Activated CD4-positive, alpha-beta memory T cell treated with anti-CD3 and anti-CD28 coated beads for 36 hours (primary cell): Measurements from ENCODE around the gene TMEM240. TPM values are rescaled to one million over a fixed set of nuclear protein-coding genes. Genes with fewer than 3 reads are reported as not detected.
"Not testable (repeated sequence)": the region's sequence is repeated elsewhere in the genome, so short reads cannot be mapped to it uniquely, and the experiment has no call there.

Source experiments
- CTCF ChIA-PET: fragments of 350-600 bp; sonication (Branson Sonifier 250); formaldehyde crosslinking; loops from one replicate; lab custom pipeline; 2021; ENCODE audit warnings: antibody characterized with exemption, inconsistent platforms; lab: Charles Lee
- POLR2A ChIA-PET: fragments of 350-600 bp; sonication (Branson Sonifier 250); formaldehyde crosslinking; loops from one replicate; lab custom pipeline; 2021; ENCODE audit warnings: antibody characterized with exemption; lab: Charles Lee
- DNase-seq: peaks from one replicate; pipeline ENCODE4 v3.0.0-alpha.2; 2020
- H3K27ac Mint-ChIP-seq: one replicate; pipeline ENCODE4 v1.8.0; 2021; ENCODE audit warnings: mixed read lengths
- H3K27me3 Mint-ChIP-seq: one replicate; pipeline ENCODE4 v1.8.0; 2021; ENCODE audit warnings: mixed read lengths
- H3K36me3 Mint-ChIP-seq: one replicate; pipeline ENCODE4 v1.8.0; 2021; ENCODE audit warnings: mixed read lengths
- H3K4me1 Mint-ChIP-seq: one replicate; pipeline ENCODE4 v1.8.0; 2021; ENCODE audit warnings: low read depth, mixed read lengths
- H3K4me3 Mint-ChIP-seq: one replicate; pipeline ENCODE4 v1.8.0; 2021; ENCODE audit warnings: mild to moderate bottlenecking, mixed read lengths
- H3K9me3 Mint-ChIP-seq: one replicate; pipeline ENCODE4 v1.8.0; 2021; ENCODE audit warnings: mixed read lengths
- intact Hi-C: fragments of 100-400 bp; cut with micrococcal nuclease; formaldehyde crosslinking; loops from one replicate; pipeline ENCODE4 v1.15.1; 2023
- total RNA-seq, 2 experiments: library from RNA; stranded (reverse); gene quantifications; one replicate each; pipeline ENCODE4 v1.2.3, GENCODE V29; 2021

The TMEM240 gene
- total RNA-seq, 2 experiments from 2014 or later, result 0.29 TPM; not detected in 1

DNA sequence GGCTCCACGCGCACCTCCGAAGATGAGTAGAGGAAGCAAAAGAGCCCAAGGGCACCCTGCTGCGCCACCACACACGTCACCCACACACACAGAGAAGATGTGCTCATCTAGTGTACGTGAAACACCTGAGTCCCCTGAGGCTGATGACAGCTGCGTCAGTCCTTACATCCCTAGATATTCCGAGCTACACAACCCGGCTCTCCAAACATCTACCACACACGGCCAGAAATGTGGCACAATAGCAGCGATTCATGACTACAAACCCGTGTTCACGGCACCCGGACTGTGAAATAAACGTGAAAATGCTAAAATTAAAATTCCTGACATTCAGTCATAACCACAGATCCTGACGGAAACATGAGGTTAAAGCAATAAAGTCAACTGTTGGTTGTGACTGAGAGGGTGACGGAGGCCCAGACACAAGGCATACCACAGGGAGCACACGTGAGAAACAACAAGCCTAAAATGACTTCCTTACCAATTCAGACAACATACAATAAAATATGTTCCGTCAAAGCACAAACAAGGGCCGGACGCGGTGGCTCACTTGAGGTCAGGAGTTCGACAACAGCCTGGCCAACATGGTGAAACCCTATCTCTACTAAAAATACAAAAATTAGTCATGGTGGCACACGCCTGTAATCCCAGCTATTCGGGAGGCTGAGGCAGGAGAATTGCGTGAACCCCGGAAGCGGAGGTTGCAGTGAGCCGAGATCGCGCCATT, 26.9 kb upstream of the TMEM240 start:
- peak overlapping the region; percentile 45 for H3K27ac Mint-ChIP-seq
- CTCF ChIA-PET, result interaction anchor here (0.6 kb wide), 1 partner anchor 74 kb away, joined by 3 read pairs; no protein-coding TSS in a partner anchor
- H3K4me1 Mint-ChIP-seq, result peaks cover 37% of the 10 kb centered on the region
- intact Hi-C loops, result no loop called here
- peaks cover 26% of the 10 kb centered on the region for H3K36me3 Mint-ChIP-seq
- POLR2A ChIA-PET, result no interaction called here
- H3K27me3 Mint-ChIP-seq, result no peaks in the 10 kb centered on the region
- no peak for DNase-seq
- H3K9me3 Mint-ChIP-seq, result no peaks in the 10 kb centered on the region
- no peak overlapping the region for H3K4me3 Mint-ChIP-seq

DNA sequence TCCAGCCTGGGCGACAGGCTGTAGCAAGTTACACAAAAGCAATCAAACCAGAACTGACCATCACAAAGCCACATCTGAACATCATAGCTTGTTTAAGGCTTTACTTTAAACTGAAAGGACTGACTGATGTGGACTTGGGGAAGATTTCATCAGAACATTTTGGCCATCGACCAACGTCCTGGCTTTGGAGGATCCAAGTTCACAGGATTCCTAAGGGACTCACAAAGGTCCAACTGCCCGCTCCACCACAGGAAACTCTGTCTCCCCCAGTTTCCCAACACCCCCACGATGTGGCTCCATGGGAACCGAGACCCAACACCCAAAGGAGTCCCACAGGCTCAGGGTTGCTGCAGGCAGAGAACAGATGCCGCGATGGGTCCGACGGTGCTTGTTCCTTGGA, 24.9 kb upstream of the TMEM240 start:
- intact Hi-C loops, result no loop called here
- no peak for DNase-seq
- ChIA-PET CTCF (interaction anchor here (0.7 kb wide), 1 partner anchor 22 kb away, joined by 4 read pairs; no protein-coding TSS in a partner anchor), POLR2A (no interaction called here)
- no peak overlapping the region for H3K27ac Mint-ChIP-seq
- no peaks in the 10 kb centered on the region for H3K9me3 Mint-ChIP-seq
- H3K4me1 Mint-ChIP-seq, result peaks cover 28% of the 10 kb centered on the region
- H3K4me3 Mint-ChIP-seq, result no peak overlapping the region
- H3K36me3 Mint-ChIP-seq, result peaks cover 30% of the 10 kb centered on the region
- no peaks in the 10 kb centered on the region for H3K27me3 Mint-ChIP-seq

DNA sequence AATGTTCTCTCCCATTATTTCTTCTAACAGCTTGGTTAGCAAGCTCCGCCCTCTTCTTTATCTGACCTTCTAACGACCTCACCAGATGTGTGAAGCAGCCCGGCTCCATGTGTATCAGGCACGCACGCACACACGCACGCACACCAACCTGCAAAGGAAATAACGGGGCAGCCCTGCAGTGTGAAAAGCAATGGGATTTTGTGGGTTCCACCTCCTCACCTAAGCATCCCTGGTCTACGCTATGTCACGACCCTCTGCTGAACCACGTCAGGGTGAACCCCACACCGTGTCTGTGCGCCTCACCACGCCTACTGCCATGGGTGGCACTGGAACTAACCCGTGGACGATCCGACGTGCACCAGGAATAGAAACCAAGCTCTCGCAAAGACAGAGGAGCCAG, 23.8 kb upstream of the TMEM240 start:
- peaks cover 27% of the 10 kb centered on the region for H3K36me3 Mint-ChIP-seq
- H3K9me3 Mint-ChIP-seq, result no peaks in the 10 kb centered on the region
- no peak overlapping the region for H3K4me3 Mint-ChIP-seq
- intact Hi-C loops, result no loop called here
- ChIA-PET CTCF (no interaction called here), POLR2A (interaction anchor here (0.5 kb wide), 1 partner anchor 201 kb away, joined by 3 read pairs; no protein-coding TSS in a partner anchor)
- H3K27ac Mint-ChIP-seq, result no peak overlapping the region
- H3K27me3 Mint-ChIP-seq, result no peaks in the 10 kb centered on the region
- peaks cover 17% of the 10 kb centered on the region for H3K4me1 Mint-ChIP-seq
- DNase-seq, result no peak

DNA sequence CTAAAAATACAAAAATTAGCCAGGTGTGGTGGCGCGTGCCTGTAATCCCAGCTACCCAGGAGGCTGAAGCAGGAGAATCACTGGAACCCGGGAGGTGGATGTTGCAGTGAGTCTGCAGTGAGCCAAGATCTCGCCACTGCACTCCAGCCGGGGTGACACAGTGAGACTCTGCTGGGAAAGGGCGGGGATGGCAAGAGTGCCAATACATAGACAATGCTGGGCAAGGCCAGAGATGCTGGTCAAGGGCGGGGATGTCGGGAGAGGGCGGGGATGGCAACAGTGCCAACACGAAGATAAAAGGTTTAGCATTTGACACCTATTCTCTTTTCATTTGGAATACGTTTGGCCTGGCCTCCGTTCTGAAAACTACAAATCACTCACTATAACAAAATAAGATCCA, 23.3 kb upstream of the TMEM240 start:
- Mint-ChIP-seq H3K36me3 (peaks cover 27% of the 10 kb centered on the region), H3K27ac (no peak overlapping the region), H3K9me3 (no peaks in the 10 kb centered on the region), H3K4me3 (no peak overlapping the region), H3K4me1 (peaks cover 15% of the 10 kb centered on the region), H3K27me3 (no peaks in the 10 kb centered on the region)
- POLR2A ChIA-PET, result no interaction called here
- CTCF ChIA-PET, result interaction anchor here (0.9 kb wide), 1 partner anchor 17 kb away, joined by 3 read pairs; no protein-coding TSS in a partner anchor
- no peak for DNase-seq
- intact Hi-C loops, result no loop called here

DNA sequence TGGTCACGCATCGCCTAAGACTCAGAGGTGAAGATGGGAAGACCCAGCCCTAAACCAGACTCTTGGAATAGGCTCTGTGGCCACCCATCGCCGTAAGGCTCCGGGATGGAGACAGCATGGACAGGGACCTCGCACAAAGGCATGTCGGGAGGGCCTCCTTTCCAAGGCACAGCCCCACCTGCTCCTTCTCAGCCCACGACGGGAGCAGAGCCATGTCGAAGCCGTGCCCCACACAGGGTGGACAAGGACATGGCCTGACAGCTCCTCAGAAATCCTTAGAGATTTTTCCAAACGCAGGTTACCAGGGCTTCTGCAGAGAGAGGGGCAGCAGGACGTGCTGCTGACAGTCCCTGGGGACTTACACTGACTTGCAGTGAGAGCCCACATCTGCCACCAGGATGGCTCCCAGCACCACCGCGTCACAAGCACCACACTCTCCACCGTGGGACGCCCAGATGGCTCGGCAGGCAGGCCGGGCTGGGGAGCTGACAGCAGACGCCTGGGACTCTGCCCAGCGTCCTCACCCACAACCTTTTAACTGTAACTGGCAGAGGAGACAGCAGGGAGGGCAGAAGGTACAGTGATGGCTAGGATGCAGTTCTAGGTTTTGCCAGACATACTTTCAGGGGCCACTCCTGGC, 22.3 kb upstream of the TMEM240 start:
- Mint-ChIP-seq H3K36me3 (peaks cover 27% of the 10 kb centered on the region), H3K9me3 (no peaks in the 10 kb centered on the region), H3K27me3 (no peaks in the 10 kb centered on the region), H3K4me3 (no peak overlapping the region), H3K27ac (no peak overlapping the region), H3K4me1 (peaks cover 12% of the 10 kb centered on the region)
- DNase-seq, result no peak
- CTCF ChIA-PET, result interaction anchor here (0.9 kb wide), 1 partner anchor 16 kb away, joined by 3 read pairs; no protein-coding TSS in a partner anchor
- intact Hi-C loops, result no loop called here
- POLR2A ChIA-PET, result interaction anchor here (0.6 kb wide), 1 partner anchor 9 kb away, joined by 4 read pairs; no protein-coding TSS in a partner anchor

DNA sequence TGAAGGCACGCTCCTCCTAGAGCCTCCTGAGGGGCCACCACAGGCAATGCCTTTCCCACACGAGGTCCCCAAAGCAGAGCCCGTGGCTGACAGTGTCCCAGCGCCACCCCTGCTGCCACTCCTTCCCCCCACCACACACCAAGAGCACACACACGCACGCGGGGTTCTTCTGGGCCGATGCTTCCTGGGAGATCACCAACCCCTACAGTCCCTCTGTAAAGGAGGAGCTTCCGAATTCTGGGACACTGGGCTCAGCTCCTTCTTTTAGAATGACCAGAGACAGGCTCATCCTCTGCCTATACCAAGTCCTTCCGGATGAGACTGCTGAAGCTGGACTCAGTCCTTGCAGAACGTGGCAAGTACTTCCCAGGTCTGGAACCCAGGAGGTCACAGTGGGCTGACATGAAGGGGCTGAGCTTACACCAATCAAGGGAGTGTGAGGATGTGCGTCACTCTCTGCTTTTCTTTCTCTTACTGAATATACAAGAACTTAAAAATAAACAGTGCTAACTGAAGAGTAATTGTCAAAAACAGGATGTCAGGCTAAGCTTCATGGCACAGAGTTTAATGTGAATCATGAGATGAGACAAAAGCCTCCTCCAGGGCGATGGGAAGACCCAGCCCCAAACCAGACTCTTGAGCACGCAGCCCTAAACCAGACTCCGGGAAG, 21.5 kb upstream of the TMEM240 start:
- ChIA-PET CTCF (no interaction called here), POLR2A (interaction anchor here (0.6 kb wide), 1 partner anchor 9 kb away, joined by 4 read pairs; no protein-coding TSS in a partner anchor)
- no peaks in the 10 kb centered on the region for H3K27me3 Mint-ChIP-seq
- H3K9me3 Mint-ChIP-seq, result no peaks in the 10 kb centered on the region
- no peak for DNase-seq
- intact Hi-C loops, result no loop called here
- peaks cover 4% of the 10 kb centered on the region for H3K4me1 Mint-ChIP-seq
- no peak overlapping the region for H3K4me3 Mint-ChIP-seq
- peak overlapping the region; percentile 3 for H3K27ac Mint-ChIP-seq
- H3K36me3 Mint-ChIP-seq, result peaks cover 27% of the 10 kb centered on the region

DNA sequence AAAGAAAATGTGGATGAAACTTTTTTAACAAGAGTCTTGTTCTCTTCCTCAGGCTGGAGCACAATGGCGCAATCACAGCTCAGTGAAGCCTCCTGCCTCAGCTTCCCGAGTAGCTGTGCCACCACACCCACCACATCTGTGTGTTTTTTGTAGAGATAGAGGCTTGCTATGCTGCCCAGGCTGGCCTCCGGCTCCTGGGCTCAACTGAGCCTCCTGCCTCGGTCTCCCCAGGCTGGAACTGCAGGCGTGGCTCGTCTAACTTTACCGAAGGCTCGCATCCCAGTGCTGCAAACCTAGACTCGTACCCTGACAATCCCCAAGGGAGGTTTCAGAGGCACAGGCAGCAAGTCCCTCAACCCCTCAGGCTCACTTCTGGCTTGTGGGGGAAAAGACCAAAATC, 19.8 kb upstream of the TMEM240 start:
- Mint-ChIP-seq H3K27me3 (no peaks in the 10 kb centered on the region), H3K4me3 (no peak overlapping the region), H3K9me3 (no peaks in the 10 kb centered on the region), H3K4me1 (no peaks in the 10 kb centered on the region), H3K27ac (no peak overlapping the region), H3K36me3 (peaks cover 25% of the 10 kb centered on the region)
- intact Hi-C loops, result no loop called here
- DNase-seq, result no peak
- ChIA-PET CTCF (no interaction called here), POLR2A (no interaction called here)

DNA sequence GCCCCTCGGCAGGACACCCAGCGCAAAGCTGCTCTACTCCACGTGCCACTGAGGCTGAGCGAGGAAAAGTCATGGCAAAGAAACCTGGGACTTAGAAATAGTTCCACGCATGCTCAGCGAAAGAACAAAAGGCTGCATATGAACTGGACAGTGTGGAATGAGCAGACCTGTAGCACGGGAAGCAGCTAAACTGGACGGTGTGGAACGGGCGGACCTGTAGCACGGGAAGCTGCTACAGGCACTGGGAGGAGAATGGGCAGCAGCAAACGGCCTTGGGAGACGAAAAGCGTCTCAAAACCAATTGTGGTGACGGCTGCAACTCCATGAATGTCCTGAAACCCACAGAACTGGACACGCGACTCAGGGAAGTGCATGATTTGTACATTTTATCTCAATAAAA, 18.6 kb upstream of the TMEM240 start:
- no peaks in the 10 kb centered on the region for H3K4me1 Mint-ChIP-seq
- POLR2A ChIA-PET, result no interaction called here
- H3K9me3 Mint-ChIP-seq, result no peaks in the 10 kb centered on the region
- no peak for DNase-seq
- intact Hi-C loops, result no loop called here
- H3K36me3 Mint-ChIP-seq, result peaks cover 16% of the 10 kb centered on the region
- H3K27me3 Mint-ChIP-seq, result no peaks in the 10 kb centered on the region
- no peak overlapping the region for H3K27ac Mint-ChIP-seq
- H3K4me3 Mint-ChIP-seq, result no peak overlapping the region
- CTCF ChIA-PET, result no interaction called here

DNA sequence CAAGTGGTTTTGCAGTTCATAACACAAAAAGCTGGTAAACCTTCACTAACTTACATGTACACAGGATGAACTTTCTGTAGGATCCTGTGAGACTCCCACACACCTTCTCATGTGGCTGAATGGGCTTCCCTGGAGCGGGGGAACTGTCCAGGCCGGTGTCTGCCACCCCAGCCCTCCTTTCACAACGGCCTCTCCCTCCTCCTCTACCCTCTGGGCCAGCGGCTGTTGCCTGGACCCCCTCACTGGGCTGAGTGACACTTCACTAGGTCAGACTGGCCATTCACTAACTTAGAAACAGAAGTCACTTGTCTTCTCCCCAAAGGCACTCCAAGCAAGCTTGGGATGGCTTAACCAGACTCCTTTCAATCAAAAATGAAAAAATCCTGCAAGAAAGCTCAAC, 18.2 kb upstream of the TMEM240 start:
- H3K4me1 Mint-ChIP-seq, result no peaks in the 10 kb centered on the region

DNA sequence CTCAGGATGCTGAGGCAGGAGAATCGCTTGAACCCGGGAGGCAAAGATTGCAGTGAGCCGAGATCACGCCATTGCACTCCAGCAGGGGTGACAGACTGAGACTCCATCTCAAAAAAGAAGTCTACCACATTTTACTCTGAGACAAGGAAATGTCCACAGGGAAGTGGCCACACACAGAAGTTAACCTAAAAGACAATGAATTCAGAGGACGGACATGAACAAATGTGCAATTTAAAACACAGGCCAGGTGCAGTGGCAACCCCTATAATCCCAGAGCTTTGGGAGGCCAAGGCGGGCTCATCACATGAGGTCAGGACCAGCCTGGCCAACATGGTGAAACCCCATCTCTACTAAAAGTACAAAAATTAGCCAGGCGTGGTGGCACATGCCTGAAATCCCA, 17.3 kb upstream of the TMEM240 start:
- ChIA-PET POLR2A (interaction anchor here (1.4 kb wide), 1 partner anchor 14 kb away, joined by 5 read pairs; no protein-coding TSS in a partner anchor), CTCF (interaction anchor here (0.7 to 0.8 kb wide), 3 partner anchors 14 to 56 kb away, joined by 3 to 6 read pairs (median 5); no protein-coding TSS in a partner anchor)
- H3K4me3 Mint-ChIP-seq, intact Hi-C loops, H3K4me1 Mint-ChIP-seq, H3K9me3 Mint-ChIP-seq, H3K27me3 Mint-ChIP-seq, H3K27ac Mint-ChIP-seq, DNase-seq: not testable (repeated sequence)
- peaks cover 11% of the 10 kb centered on the region for H3K36me3 Mint-ChIP-seq

More for the DNA sequence above, 18.2 kb upstream of the TMEM240 start:
- intact Hi-C loops, result no loop called here
- ChIA-PET CTCF (interaction anchor here (0.8 kb wide), 1 partner anchor 33 kb away, joined by 3 read pairs; no protein-coding TSS in a partner anchor), POLR2A (no interaction called here)
- peaks cover 11% of the 10 kb centered on the region for H3K36me3 Mint-ChIP-seq
- no peaks in the 10 kb centered on the region for H3K27me3 Mint-ChIP-seq
- DNase-seq, result no peak
- H3K4me3 Mint-ChIP-seq, result no peak overlapping the region
- no peaks in the 10 kb centered on the region for H3K9me3 Mint-ChIP-seq
- no peak overlapping the region for H3K27ac Mint-ChIP-seq

DNA sequence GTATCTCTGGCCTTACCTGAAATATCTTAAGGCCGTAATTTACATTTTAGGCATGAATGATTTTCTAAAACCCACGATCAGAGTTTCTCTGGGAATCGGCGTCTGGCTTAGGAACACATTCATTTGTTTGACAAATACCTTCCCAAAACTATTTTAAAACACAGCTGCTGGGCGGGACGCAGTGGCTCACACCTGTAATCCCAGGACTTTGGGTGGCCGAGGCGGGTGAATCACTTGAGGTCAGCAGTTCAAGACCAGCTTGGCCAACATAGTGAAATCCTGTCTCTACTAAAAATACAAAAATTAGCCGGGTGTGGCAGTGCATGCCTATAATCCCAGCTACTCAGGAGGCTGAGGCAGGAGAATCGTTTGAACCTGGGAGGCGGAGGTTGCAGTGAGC, 16.5 kb upstream of the TMEM240 start:
- ChIA-PET CTCF (interaction anchor here (0.8 kb wide), 1 partner anchor 57 kb away, joined by 6 read pairs; no protein-coding TSS in a partner anchor), POLR2A (interaction anchor here (1.4 kb wide), 1 partner anchor 14 kb away, joined by 5 read pairs; no protein-coding TSS in a partner anchor)
- H3K4me1 Mint-ChIP-seq, intact Hi-C loops, H3K36me3 Mint-ChIP-seq, H3K9me3 Mint-ChIP-seq, H3K27me3 Mint-ChIP-seq, DNase-seq, H3K4me3 Mint-ChIP-seq, H3K27ac Mint-ChIP-seq: not testable (repeated sequence)

DNA sequence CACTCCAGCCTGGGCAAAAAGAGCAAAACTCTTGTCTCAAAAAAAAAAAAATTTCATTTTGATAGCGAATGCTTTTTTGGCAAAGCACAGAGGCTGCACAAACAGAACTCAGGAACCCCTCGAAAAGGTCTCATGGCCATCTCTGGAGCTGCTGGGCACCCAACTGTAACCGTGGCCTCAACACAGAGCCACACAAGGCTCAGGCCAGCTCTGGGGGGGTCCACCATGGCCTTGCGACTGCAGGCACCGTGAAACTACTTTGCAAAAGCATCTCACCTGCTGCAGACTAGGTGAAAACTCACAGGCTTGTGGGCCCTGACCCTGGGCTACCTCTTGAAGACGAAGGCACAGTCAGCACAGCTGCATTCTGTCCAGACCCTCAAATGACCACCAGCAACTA, 16.1 kb upstream of the TMEM240 start:
- H3K4me3 Mint-ChIP-seq, result no peak overlapping the region
- intact Hi-C loops, result no loop called here
- peaks cover 4% of the 10 kb centered on the region for H3K36me3 Mint-ChIP-seq
- H3K4me1 Mint-ChIP-seq, result no peaks in the 10 kb centered on the region
- H3K27me3 Mint-ChIP-seq, result no peaks in the 10 kb centered on the region
- ChIA-PET CTCF (no interaction called here), POLR2A (interaction anchor here (1.4 kb wide), 1 partner anchor 15 kb away, joined by 5 read pairs; no protein-coding TSS in a partner anchor)
- DNase-seq, result no peak
- H3K9me3 Mint-ChIP-seq, result no peaks in the 10 kb centered on the region
- H3K27ac Mint-ChIP-seq, result no peak overlapping the region
